Erythroblast (primary cell): ENCODE measurements around the gene PGD.

ENCODE experiments used
- GATA1 ChIP-seq: IDR thresholded peaks from 2 replicates; pipeline ENCODE4 v1.6.1; 2011; ENCODE audit warnings: low read depth, mild to moderate bottlenecking, control low read depth, low read length, moderate library complexity
- POLR2A ChIP-seq: IDR thresholded peaks from 2 replicates; pipeline ENCODE4 v1.6.1; 2011; ENCODE audit warnings: mild to moderate bottlenecking, low read length

DNA sequence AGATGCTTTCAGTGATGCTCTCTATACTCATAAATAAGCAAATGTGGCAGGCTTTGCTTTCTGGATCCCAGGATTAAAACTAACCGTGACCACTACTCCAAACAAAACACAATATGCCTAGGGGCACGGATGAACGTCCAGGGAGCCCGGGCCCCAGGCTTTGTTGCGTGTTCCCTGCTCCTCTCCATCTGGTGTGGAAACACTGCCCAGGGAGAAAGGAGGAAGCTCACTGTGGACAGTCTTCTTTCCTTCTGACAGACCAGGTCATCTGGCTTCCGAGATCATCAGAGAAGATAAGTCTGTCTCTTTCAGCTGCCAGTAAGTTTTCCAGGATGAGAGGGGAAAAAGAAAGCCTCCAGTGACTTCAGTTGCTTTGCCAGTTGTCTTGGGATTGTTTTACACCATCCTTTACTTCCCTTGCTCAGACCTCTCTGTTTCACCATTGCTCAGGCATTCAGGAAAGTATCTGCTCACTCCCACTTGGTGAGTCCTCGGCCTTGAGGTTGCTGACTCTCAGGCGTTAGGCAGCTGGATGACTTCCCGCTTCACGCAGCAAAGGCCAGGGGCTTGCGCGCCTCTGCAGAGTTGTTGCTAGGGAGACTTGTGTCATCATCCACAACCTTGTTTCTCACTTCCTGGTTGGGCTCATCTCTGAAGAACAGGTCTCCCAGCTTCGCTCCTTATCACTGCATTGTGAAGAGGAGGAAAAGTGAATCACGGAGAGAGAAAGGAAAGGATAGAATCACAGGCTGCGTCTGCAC is 20.6 kb upstream of the PGD start:
- TF ChIP-seq POLR2A (no peak), GATA1 (no peak)
